Stimulated activated memory B cell treated with anti-CD40 and anti-IgM and Interleukin-4, amounts not matched to agents 10 μg/mL and 1 μg/mL and 100 μg/mL, for 72 hours (primary cell): Measurements from ENCODE around the gene HDAC9.

Experiments used
- ATAC-seq: fragments of 150-1000 bp; cut with Tn5 transposase; 2 replicates; pipeline ENCODE4 v1.10.0; 2021
- H3K27ac Mint-ChIP-seq: one replicate; pipeline ENCODE4 v1.8.0; 2022; ENCODE audit warnings: mild to moderate bottlenecking, mixed read lengths
- H3K27me3 Mint-ChIP-seq: one replicate; pipeline ENCODE4 v1.8.0; 2022; ENCODE audit warnings: mixed read lengths
- H3K36me3 Mint-ChIP-seq: one replicate; pipeline ENCODE4 v1.8.0; 2022; ENCODE audit warnings: mixed read lengths
- H3K4me1 Mint-ChIP-seq: one replicate; pipeline ENCODE4 v1.8.0; 2022; ENCODE audit warnings: mixed read lengths
- H3K4me3 Mint-ChIP-seq: one replicate; pipeline ENCODE4 v1.8.0; 2022; ENCODE audit warnings: mild to moderate bottlenecking, moderate library complexity, mixed read lengths
- H3K9me3 Mint-ChIP-seq: one replicate; pipeline ENCODE4 v1.8.0; 2022; ENCODE audit warnings: mixed read lengths

HDAC9 gene

DNA sequence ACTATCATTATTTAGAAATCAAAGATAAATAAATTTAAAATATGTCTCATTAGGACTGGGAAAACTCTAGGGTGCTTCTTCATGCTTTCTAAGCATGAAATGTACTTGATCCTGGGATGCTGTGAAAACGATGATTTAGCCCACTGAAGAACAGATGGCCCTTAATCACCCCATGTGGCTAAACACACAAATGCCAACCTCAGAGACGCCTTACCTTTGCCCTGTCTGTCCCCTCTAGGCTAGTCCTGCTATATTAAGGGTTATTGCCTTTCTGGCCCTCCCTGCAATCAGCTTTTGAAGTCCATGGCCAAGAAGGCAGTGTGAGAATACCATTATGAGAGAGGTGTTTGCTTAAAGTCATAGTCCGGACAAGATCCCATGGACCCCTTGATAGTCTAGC lies 404.7 kb downstream of the HDAC9 start:
- no peak overlapping the region for H3K27ac Mint-ChIP-seq
- H3K9me3 Mint-ChIP-seq, result no peaks in the 10 kb centered on the region
- ATAC-seq, result no peak
- H3K4me1 Mint-ChIP-seq, result no peaks in the 10 kb centered on the region
- no peaks in the 10 kb centered on the region for H3K36me3 Mint-ChIP-seq
- no peaks in the 10 kb centered on the region for H3K27me3 Mint-ChIP-seq
- H3K4me3 Mint-ChIP-seq, result no peak overlapping the region

DNA sequence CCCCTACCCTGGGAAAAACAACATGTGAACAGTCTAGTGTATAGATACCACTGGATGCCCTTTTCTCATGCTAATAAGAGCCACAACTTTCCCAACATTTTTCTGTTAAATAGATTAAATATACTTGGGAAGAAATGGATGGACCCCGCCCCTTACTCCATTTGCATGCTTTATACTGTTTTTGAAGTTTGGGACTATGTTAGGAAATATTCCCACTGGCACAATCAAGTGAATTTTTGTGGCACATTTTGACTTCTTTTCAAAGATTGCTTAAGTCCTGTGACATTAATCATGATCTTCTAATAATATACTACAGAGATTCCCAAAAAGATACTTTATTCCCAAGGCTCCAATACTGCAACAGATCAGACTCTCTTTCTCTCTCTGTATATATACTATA lies 405.3 kb downstream of the HDAC9 start:
- Mint-ChIP-seq H3K9me3 (no peaks in the 10 kb centered on the region), H3K27ac (no peak overlapping the region), H3K36me3 (peaks cover 3% of the 10 kb centered on the region), H3K27me3 (no peaks in the 10 kb centered on the region), H3K4me1 (no peaks in the 10 kb centered on the region), H3K4me3 (no peak overlapping the region)
- ATAC-seq, result no peak

DNA sequence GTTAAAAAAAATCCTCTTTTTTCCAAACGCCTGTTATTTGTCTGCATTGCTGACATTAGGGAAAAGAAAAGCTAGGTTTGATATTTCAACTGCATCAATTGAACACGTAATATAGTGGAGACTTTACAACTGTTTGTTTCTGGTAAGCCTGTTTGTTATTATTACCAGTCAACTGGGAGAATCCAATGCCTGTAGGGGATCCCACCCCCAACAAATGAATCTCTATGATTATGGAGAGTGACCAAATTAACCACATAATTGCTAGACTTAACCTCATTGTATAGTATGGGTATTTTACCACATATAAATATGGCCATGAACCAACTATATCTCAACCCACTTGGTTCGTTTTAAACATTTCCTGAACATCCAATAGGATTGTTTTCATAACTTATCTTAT lies 405.8 kb downstream of the HDAC9 start:
- peaks cover 6% of the 10 kb centered on the region for H3K36me3 Mint-ChIP-seq
- H3K27ac Mint-ChIP-seq, result no peak overlapping the region
- no peaks in the 10 kb centered on the region for H3K27me3 Mint-ChIP-seq
- no peaks in the 10 kb centered on the region for H3K9me3 Mint-ChIP-seq
- no peaks in the 10 kb centered on the region for H3K4me1 Mint-ChIP-seq
- no peak for ATAC-seq
- no peak overlapping the region for H3K4me3 Mint-ChIP-seq

DNA sequence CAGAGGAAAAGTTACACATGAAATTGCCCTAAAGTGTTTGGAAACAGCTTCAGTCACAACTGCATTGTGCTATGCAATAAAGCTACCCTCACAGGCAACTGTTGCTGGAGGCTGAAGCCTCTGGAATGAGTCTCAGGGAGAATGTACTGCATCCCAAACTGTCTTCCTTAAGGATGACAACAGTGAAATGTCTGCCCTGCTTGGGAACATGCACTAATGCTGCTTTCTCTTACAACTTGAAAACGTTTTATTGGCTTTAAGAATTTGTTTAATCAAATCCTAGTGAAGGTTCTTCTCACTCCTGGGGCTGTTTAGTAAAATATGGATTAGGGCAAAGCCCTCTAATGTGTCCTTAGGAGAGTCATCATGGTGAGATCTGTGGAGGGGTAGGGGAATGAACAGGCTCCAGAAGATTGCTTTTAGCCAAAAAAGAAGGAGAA lies 406.5 kb downstream of the HDAC9 start:
- Mint-ChIP-seq H3K4me3 (no peak overlapping the region), H3K9me3 (no peaks in the 10 kb centered on the region), H3K27me3 (no peaks in the 10 kb centered on the region), H3K4me1 (no peaks in the 10 kb centered on the region), H3K27ac (no peak overlapping the region), H3K36me3 (peaks cover 6% of the 10 kb centered on the region)
- no peak for ATAC-seq

DNA sequence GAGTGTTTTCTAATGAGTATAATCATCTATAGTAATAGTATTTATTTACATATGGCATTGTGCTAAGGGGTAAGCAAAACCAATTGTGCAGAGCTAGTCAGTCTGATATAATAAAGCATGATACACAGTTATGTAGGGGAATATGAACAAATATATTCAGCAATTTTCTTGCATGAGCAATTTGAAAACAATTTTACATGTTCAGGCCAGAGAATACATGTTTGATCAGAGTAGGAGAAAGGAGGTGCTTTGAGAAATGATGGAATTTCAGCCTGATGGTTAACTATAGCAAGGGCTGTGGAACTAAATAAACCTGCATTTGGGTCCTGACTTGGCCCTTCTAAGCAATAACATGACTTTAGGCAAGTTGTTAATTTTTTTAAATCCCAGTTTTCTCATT lies 407.3 kb downstream of the HDAC9 start:
- no peak overlapping the region for H3K27ac Mint-ChIP-seq
- no peak for ATAC-seq
- peaks cover 6% of the 10 kb centered on the region for H3K36me3 Mint-ChIP-seq
- no peaks in the 10 kb centered on the region for H3K27me3 Mint-ChIP-seq
- H3K9me3 Mint-ChIP-seq, result no peaks in the 10 kb centered on the region
- H3K4me1 Mint-ChIP-seq, result no peaks in the 10 kb centered on the region
- no peak overlapping the region for H3K4me3 Mint-ChIP-seq

DNA sequence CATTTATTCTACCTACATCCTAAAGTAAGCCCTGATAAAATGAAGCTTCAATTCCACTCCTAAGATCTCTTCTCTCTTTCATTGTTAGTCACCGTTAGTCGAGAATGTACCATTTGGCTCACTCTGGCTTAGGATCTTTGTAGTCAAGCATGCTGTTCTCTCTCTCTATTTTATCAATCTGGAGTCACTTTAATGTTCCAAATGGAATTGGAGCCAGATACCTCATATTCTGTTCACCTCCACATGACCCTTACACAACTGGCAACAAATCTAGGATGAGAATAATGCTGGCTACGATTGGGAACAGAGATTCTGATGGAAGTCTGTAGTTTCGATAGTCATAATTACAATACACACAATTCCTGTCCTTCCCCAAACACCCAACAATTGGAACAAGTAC lies 408.1 kb downstream of the HDAC9 start:
- no peak for ATAC-seq
- no peak overlapping the region for H3K27ac Mint-ChIP-seq
- peaks cover 6% of the 10 kb centered on the region for H3K36me3 Mint-ChIP-seq
- no peaks in the 10 kb centered on the region for H3K4me1 Mint-ChIP-seq
- H3K9me3 Mint-ChIP-seq, result peaks cover 3% of the 10 kb centered on the region
- no peaks in the 10 kb centered on the region for H3K27me3 Mint-ChIP-seq
- no peak overlapping the region for H3K4me3 Mint-ChIP-seq

DNA sequence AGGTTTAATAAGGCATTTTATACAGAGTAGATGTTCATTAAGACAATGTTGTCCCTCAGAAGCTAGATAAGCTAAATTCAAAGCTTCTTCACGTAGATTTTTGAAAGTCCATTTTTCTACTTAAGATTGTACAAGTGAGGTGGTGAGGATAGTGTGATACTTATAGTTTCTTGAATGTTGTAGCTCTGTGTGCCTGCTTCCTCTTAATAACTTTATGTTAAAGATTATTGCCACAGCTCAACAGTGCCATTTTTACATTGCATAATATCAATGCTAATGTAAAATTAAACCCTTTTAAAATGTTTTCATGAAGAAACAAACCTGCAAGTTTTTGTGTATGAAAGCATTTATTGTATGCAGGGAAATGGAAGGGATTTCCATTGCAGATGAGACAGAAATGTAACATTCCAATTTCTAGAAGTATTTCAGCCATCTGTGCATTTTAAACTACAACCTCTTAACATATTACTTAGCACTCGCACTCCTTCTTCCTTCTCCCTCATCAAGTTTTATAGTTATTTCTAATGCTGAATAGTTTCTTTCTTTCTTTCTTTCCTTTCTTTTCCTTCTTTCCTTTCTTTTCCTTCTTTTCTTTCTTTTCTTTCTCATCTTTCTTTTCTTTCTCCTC lies 409.9 kb downstream of the HDAC9 start:
- Mint-ChIP-seq H3K27ac (no peak overlapping the region), H3K36me3 (peaks cover 6% of the 10 kb centered on the region), H3K9me3 (peaks cover 3% of the 10 kb centered on the region), H3K4me3 (no peak overlapping the region), H3K27me3 (no peaks in the 10 kb centered on the region), H3K4me1 (no peaks in the 10 kb centered on the region)
- ATAC-seq, result no peak

DNA sequence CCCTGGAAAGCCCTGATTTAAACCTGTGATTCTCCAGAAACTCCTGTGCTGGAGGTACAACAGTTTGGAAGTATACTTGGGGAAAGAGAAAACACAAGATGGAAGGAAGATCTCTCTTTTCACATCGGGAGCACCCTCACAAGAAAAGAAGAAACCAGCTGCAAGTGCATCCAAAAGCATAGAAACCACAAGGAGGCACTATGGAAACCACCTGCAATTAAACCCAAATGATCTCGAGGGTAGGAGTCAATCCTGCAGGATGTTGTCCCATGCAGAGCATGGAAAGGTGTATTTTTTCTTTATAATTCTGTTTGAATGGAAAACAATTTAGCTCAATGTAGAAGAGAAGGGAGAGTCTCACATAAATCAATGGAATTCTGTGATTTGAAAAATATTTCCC lies 411.4 kb downstream of the HDAC9 start:
- Mint-ChIP-seq H3K9me3 (peaks cover 7% of the 10 kb centered on the region), H3K4me3 (no peak overlapping the region), H3K36me3 (peaks cover 17% of the 10 kb centered on the region), H3K27ac (no peak overlapping the region), H3K4me1 (no peaks in the 10 kb centered on the region), H3K27me3 (no peaks in the 10 kb centered on the region)
- no peak for ATAC-seq

DNA sequence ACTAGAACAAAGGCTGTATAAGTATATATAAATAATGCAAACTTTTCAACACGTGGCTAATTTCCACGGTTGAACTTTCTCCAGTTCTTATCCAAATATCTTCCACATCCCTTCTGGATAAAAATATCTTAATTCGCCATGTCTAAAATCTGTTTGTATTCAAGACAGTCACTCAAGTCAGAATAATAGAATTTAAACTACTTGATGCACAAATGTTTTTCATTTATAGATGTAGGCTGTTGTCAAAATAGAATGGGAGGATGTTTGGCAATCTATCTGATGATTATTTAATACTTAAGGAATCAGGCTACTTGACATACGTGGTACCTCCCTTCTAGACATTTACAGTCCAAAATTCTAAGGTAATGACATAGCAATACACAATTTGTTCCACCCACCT lies 417.6 kb downstream of the HDAC9 start:
- Mint-ChIP-seq H3K9me3 (peaks cover 7% of the 10 kb centered on the region), H3K27ac (no peak overlapping the region), H3K27me3 (no peaks in the 10 kb centered on the region), H3K4me3 (no peak overlapping the region), H3K36me3 (peaks cover 11% of the 10 kb centered on the region), H3K4me1 (no peaks in the 10 kb centered on the region)
- ATAC-seq, result no peak

DNA sequence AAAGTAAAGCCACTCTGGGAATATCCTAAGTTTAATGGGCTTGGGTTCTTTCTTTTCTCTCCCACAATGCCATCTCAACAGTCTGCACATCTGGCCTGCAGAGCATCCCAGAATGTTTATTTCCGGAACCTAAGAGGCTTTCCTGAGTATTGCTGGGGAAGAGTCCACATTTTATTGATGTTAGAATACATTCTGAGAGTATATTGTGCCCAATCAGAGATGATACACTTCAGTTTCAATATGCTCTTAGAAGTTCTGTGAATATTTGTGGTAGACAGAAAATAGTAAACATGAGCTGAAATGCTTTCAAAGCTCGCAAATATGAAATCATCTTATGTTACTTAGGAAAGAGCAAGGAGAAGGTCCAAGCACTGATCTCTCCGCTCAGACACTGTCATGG lies 421.3 kb downstream of the HDAC9 start:
- ATAC-seq, result no peak
- peaks cover 6% of the 10 kb centered on the region for H3K36me3 Mint-ChIP-seq
- H3K4me1 Mint-ChIP-seq, result no peaks in the 10 kb centered on the region
- no peak overlapping the region for H3K4me3 Mint-ChIP-seq
- no peak overlapping the region for H3K27ac Mint-ChIP-seq
- peaks cover 3% of the 10 kb centered on the region for H3K9me3 Mint-ChIP-seq
- H3K27me3 Mint-ChIP-seq, result no peaks in the 10 kb centered on the region

DNA sequence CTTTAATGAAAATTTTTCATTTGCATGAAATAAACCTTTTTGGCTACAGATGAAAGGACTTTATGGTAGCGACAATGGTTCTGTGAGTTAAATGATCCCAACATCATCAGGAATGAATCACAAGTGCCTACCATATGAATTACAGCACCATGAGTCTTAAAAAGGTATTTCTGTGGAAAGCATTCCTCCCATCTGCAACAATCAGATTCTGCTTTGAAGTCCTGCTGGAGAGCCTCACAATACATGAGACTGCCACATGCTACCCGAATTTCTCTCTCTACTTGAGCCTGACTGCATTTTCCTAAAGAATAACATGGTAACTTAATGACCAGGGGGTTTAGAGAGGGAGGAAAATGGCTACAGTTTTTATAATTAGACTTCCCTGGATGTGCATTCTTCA lies 431.6 kb downstream of the HDAC9 start:
- Mint-ChIP-seq H3K36me3 (no peaks in the 10 kb centered on the region), H3K27me3 (no peaks in the 10 kb centered on the region), H3K27ac (no peak overlapping the region), H3K4me1 (no peaks in the 10 kb centered on the region), H3K4me3 (no peak overlapping the region), H3K9me3 (no peaks in the 10 kb centered on the region)
- no peak for ATAC-seq

DNA sequence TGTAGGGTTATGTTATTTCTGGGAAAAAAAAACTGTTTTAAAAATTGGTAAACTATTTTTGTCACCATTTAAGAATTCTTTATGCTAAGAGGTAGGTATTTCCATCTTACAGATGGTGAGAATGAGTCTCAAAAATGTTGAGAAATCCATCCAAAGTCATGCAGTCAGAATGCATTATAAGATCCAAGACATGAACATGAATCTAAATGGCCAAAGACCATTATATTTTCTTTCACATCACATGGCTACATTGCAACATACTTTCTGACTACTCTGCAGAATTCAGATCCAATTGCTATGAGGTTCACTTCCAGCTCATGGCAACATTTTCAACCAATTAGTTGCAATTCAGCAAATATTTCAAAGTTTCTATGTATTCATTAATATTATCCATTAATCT lies 440.7 kb downstream of the HDAC9 start:
- H3K36me3 Mint-ChIP-seq, result peaks cover 14% of the 10 kb centered on the region
- no peak for ATAC-seq
- no peak overlapping the region for H3K27ac Mint-ChIP-seq
- H3K27me3 Mint-ChIP-seq, result no peaks in the 10 kb centered on the region
- no peaks in the 10 kb centered on the region for H3K9me3 Mint-ChIP-seq
- H3K4me3 Mint-ChIP-seq, result no peak overlapping the region
- no peaks in the 10 kb centered on the region for H3K4me1 Mint-ChIP-seq

DNA sequence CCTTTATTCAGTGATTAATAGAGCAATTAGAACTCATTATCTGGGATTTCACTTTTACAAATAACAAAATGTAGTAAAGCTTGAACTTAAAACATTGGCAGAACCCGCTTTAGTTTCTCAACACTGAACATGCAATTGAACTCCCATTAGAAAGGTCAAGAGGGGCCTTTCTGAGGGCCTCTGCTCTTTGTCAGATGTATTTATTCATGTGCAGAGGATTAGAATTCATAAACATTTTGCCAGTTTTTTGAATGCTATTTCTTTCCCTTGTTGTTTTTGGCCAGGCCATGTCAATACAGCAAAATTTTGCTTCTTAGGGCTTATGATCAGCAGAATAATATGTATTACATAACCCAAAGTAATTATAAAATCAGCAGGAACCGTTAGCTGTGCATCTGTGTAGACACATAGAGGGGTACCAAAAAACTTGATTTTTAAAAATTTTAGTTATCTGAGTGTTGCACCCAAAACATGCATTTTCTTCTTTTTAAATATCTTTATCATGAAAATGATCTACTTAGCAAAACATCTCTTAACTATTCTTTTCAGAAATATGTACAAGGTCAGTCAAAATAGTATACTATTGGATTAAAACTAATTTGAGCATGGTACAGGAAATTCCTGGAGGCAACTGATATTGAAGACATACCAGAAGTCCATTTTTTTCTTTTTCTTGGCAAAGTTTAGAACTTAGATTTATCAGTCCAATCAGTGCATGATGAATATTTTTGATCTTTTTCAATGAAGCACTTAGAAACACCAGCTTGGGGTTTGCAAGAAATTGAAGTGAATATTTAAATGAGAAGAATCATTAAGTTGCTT lies 444.4 kb downstream of the HDAC9 start:
- H3K4me1 Mint-ChIP-seq, result no peaks in the 10 kb centered on the region
- peaks cover 8% of the 10 kb centered on the region for H3K36me3 Mint-ChIP-seq
- H3K9me3 Mint-ChIP-seq, result no peaks in the 10 kb centered on the region
- no peak for ATAC-seq
- H3K27ac Mint-ChIP-seq, result no peak overlapping the region
- no peak overlapping the region for H3K4me3 Mint-ChIP-seq
- no peaks in the 10 kb centered on the region for H3K27me3 Mint-ChIP-seq

DNA sequence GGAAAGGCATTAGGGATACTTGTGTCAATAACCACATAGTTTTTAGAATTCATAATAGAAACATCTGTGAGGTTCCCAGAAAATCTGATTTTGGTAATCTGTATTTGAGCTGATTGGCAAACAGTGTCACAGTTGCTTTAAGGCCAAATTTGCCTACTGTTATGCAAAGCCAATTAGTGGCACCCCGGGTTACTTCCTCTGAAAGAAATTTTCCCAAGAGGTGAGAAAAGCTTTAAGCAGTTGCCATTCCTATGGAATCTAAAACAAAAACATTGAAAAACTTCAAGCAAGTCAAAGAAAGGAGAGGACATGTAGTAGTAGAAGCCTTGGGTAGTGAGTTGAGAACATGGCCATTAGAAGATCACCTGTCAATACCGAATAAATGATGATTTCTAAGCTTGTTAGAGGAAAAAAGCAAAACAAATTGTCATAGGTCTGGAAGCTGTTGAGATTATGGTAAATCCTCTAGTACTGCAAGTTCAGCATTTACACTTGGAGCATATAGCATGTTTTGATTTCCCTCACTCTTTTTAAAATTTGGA lies 445.1 kb downstream of the HDAC9 start:
- no peaks in the 10 kb centered on the region for H3K4me1 Mint-ChIP-seq
- H3K36me3 Mint-ChIP-seq, result peaks cover 6% of the 10 kb centered on the region

DNA sequence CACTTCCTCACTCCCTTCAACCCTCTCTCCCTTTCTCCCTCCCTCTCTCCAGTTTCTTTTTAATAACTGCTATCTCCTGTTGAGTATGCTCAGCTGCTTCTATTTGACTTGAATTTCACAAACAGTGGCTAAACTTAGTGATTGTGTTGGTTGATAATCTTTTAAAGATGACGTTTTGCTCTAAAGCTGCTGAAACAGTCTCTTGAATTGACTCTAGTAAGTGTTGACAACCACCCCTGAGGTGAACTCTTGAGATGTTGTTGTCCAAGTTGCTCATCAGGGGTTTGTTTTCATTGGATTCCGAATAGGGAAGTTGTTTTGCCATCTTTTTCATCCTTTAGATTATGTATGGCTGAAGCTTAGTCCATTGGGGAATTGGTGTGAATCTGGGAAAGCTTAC lies 445.7 kb downstream of the HDAC9 start:
- H3K27me3 Mint-ChIP-seq, result no peaks in the 10 kb centered on the region
- no peak overlapping the region for H3K27ac Mint-ChIP-seq
- no peak overlapping the region for H3K4me3 Mint-ChIP-seq
- no peak for ATAC-seq
- H3K36me3 Mint-ChIP-seq, result peaks cover under 1% of the 10 kb centered on the region
- H3K4me1 Mint-ChIP-seq, result no peaks in the 10 kb centered on the region
- no peaks in the 10 kb centered on the region for H3K9me3 Mint-ChIP-seq

More for the DNA sequence above, 445.1 kb downstream of the HDAC9 start:
- no peak for ATAC-seq
- Mint-ChIP-seq H3K9me3 (no peaks in the 10 kb centered on the region), H3K27me3 (no peaks in the 10 kb centered on the region), H3K27ac (no peak overlapping the region), H3K4me3 (no peak overlapping the region)

DNA sequence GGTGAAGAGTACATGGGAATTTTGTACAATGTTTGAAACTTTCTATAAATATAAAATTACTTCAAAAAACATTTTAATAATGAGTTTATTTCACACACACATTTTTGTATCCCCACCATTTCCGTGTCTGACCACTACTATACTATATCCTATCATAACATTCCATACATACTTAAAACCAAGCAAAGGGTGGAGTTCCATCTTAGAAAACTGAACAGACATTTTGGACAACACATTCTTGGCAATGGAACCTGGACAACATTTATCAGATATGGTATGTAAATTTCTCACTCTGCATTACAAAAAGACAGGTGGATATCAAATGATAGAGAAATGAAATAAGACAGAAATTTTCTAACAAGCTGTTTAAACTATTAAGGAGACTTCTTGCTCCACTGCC lies 453.0 kb downstream of the HDAC9 start:
- Mint-ChIP-seq H3K4me3 (no peak overlapping the region), H3K27me3 (no peaks in the 10 kb centered on the region), H3K4me1 (no peaks in the 10 kb centered on the region)

More for the DNA sequence above, 453.0 kb downstream of the HDAC9 start:
- H3K36me3 Mint-ChIP-seq, result no peaks in the 10 kb centered on the region
- no peak for ATAC-seq
- H3K9me3 Mint-ChIP-seq, result no peaks in the 10 kb centered on the region
- no peak overlapping the region for H3K27ac Mint-ChIP-seq
